HFFc6 (cell line): ENCODE measurements around the gene COPS6. TPM values are rescaled to one million over a fixed set of nuclear protein-coding genes. Genes with fewer than 3 reads are reported as not detected.

Experiments
- DNase-seq: peaks from one replicate; pipeline ENCODE4 v3.0.0-alpha.2; 2018
- H3K27ac Mint-ChIP-seq: 2 replicates; pipeline ENCODE4 v1.8.0; 2020; ENCODE audit warnings: mild to moderate bottlenecking, mixed read lengths
- H3K27me3 Mint-ChIP-seq: 2 replicates; pipeline ENCODE4 v1.8.0; 2021; ENCODE audit warnings: mild to moderate bottlenecking, moderate library complexity, mixed read lengths; ENCODE audit not compliant: insufficient read depth
- H3K36me3 Mint-ChIP-seq: 2 replicates; pipeline ENCODE4 v1.8.0; 2021; ENCODE audit warnings: low read depth, mixed read lengths
- H3K4me1 Mint-ChIP-seq: 2 replicates; pipeline ENCODE4 v1.8.0; 2020; ENCODE audit warnings: low read depth, mixed read lengths
- H3K4me3 Mint-ChIP-seq: 2 replicates; pipeline ENCODE4 v1.8.0; 2020; ENCODE audit warnings: mild to moderate bottlenecking, moderate library complexity, mixed read lengths
- H3K9me3 Mint-ChIP-seq: 2 replicates; pipeline ENCODE4 v1.8.0; 2020; ENCODE audit warnings: mild to moderate bottlenecking, mixed read lengths
- total RNA-seq, 6 experiments: library from RNA; stranded (reverse); fragmentation: NEBNext Ultra II Directional; extraction: Animal tissue kit (Norgen Biotek cat#: 25700); gene quantifications; 2 replicates in 1 of 6; 3 replicates in 5 of 6; pipeline ENCODE4 v1.2.3, GENCODE V29; 2021
- TF ChIP-seq, protein P1 (sequence below): fragments of 200-600 bp; sonication (generic); IDR thresholded peaks from 2 replicates; pipeline ENCODE4 v1.5.0; 2021; ENCODE audit warnings: antibody characterized with exemption, mild to moderate bottlenecking

COPS6 gene
- total RNA-seq, 6 experiments from 2014 or later = 253 to 334 (median 302) TPM

DNA sequence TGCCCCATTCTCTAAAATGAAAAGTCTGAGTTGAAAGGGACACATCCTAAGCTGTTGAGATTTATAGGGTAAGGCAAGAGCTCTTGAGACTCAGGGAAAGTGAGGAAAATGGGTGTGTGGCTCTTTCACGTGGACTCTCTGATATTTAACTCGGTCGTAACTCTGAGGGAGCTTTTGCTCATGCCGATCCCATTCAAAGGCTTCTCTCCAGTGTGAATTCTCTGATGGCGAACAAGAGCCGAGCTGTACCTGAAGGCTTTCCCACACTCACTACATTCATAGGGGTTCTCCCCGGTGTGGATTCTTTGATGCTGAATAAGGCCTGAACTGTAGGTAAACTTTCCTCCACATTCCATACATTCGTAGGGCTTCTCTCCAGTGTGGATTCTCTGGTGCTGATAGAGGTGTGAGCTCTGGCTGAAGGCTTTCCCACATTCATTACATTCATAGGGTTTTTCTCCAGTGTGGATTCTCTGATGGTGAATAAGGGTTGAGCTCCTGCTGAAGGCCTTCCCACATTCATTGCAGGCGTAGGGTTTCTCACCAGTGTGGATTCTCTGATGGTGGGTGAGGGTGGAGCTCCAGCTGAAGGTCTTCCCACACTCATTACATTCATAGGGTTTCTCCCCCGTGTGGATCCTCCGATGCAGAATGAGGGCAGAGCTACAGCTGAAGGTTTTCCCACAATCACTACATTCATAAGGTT, 17.6 kb upstream of the COPS6 start:
- Mint-ChIP-seq H3K36me3 (peaks cover 73% of the 10 kb centered on the region), H3K4me3 (no peak overlapping the region), H3K4me1 (no peaks in the 10 kb centered on the region), H3K27ac (no peak overlapping the region), H3K9me3 (peaks cover 45% of the 10 kb centered on the region), H3K27me3 (peaks cover 4% of the 10 kb centered on the region; the same call in 1 of the 2 replicates)
- TF ChIP-seq, protein P1, sequence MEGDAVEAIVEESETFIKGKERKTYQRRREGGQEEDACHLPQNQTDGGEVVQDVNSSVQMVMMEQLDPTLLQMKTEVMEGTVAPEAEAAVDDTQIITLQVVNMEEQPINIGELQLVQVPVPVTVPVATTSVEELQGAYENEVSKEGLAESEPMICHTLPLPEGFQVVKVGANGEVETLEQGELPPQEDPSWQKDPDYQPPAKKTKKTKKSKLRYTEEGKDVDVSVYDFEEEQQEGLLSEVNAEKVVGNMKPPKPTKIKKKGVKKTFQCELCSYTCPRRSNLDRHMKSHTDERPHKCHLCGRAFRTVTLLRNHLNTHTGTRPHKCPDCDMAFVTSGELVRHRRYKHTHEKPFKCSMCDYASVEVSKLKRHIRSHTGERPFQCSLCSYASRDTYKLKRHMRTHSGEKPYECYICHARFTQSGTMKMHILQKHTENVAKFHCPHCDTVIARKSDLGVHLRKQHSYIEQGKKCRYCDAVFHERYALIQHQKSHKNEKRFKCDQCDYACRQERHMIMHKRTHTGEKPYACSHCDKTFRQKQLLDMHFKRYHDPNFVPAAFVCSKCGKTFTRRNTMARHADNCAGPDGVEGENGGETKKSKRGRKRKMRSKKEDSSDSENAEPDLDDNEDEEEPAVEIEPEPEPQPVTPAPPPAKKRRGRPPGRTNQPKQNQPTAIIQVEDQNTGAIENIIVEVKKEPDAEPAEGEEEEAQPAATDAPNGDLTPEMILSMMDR = no peak
- no peak for DNase-seq

DNA sequence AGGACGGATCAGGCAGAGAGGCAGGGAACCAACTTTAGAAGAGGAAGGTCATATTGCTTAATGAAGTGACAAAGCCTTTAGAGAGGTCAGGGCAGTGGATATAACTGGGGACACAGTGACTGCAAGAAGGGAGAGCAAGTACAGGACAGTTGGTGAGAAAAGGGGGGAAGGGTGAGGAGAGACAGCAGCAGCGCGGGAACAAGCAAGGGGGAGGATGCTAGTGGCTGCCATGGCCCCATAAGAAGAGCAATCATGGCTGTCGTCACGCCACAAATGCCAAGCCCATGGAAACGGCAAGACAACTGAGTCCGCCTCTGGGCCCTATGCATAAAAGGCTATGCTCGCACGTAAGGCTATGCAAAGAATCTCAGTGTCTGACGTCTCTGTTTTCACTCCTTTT, 16.3 kb upstream of the COPS6 start:
- Mint-ChIP-seq H3K27ac (no peak overlapping the region), H3K36me3 (peaks cover 82% of the 10 kb centered on the region), H3K9me3 (peaks cover 45% of the 10 kb centered on the region), H3K4me3 (no peak overlapping the region), H3K27me3 (peaks cover 4% of the 10 kb centered on the region; the same call in 1 of the 2 replicates), H3K4me1 (no peaks in the 10 kb centered on the region; the same call in 1 of the 2 replicates)
- no peak for DNase-seq
- TF ChIP-seq, protein P1 = no peak

DNA sequence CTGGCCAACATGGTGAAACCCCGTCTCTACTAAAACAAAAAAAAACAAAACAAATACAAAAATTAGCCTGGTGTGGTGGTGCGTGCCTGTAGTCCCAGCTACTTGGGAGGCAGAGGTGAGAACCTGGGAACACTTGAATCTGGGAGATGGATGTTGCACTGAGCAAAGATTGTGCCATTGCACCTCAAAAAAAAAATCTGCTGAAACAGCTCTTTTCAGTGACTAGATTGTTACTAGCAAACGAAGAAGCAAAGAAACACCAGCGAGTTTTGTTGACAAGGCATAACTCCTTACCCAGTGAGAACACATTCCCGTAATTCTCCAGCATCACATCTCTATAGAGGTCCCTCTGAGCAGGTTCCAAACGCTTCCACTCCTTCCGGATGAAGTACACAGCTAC, 13.9 kb upstream of the COPS6 start:
- peaks cover 42% of the 10 kb centered on the region for H3K9me3 Mint-ChIP-seq
- H3K4me1 Mint-ChIP-seq = peaks cover 12% of the 10 kb centered on the region
- TF ChIP-seq, protein P1 = no peak
- peaks cover 4% of the 10 kb centered on the region; the same call in 1 of the 2 replicates for H3K27me3 Mint-ChIP-seq
- no peak overlapping the region for H3K27ac Mint-ChIP-seq
- peaks cover 83% of the 10 kb centered on the region for H3K36me3 Mint-ChIP-seq
- no peak for DNase-seq
- H3K4me3 Mint-ChIP-seq = no peak overlapping the region

DNA sequence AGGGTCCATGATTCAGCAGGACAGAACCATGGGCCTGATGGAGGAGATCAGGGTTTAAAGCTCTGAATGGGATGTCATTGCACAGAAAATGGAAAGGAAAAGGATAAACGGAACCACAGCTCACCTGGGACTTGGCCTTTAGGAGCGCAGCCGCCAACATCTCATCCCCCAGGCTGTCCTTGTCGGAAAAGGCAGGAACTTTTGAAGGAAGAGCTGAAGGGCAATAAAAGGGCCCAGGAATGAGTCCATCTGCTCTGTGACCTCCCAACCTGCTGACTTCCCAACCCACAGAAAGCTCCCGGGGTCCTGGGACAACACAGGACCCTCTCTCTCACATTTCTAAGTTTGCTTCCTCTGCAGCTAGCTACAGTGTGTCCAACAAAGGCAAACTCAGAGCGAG, 13.4 kb upstream of the COPS6 start:
- Mint-ChIP-seq H3K4me3 (no peak overlapping the region), H3K4me1 (peaks cover 18% of the 10 kb centered on the region), H3K36me3 (peaks cover 83% of the 10 kb centered on the region), H3K9me3 (peaks cover 36% of the 10 kb centered on the region), H3K27me3 (peaks cover 4% of the 10 kb centered on the region; the same call in 1 of the 2 replicates), H3K27ac (no peak overlapping the region)
- TF ChIP-seq, protein P1 = no peak
- no peak for DNase-seq

DNA sequence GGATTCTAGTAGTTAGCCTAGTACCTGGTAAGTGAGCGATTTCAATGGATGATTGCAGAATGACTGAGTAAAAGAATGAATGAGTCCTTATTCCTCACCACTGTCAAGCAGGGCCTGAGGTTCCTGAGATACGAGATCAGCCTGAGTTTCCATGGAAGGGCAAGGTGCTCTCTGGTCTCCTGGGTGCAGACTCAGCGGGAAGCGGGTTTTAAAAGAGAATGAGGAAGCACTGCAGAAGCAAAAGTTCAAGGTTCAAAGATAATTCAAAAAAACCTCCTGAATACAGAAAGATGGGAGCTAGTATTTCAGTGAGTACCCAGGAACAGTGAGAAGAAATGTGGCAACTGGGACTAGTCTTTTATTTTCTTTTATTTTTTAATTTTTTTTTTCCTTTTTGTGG, 11.6 kb upstream of the COPS6 start:
- Mint-ChIP-seq H3K9me3 (peaks cover 18% of the 10 kb centered on the region), H3K36me3 (peaks cover 72% of the 10 kb centered on the region), H3K27ac (no peak overlapping the region), H3K27me3 (peaks cover under 1% of the 10 kb centered on the region; the same call in 1 of the 2 replicates), H3K4me1 (peaks cover 25% of the 10 kb centered on the region), H3K4me3 (no peak overlapping the region)
- DNase-seq = no peak
- TF ChIP-seq, protein P1 = no peak
